ENCODE measurements around the gene IL22RA1. TPM values are rescaled to one million over a fixed set of nuclear protein-coding genes. Genes with fewer than 3 reads are reported as not detected.

Gene IL22RA1
- total and polyA plus RNA-seq, 7 donors: 0.16 to 18.5 (median 7.2) TPM; not detected in 2

DNA sequence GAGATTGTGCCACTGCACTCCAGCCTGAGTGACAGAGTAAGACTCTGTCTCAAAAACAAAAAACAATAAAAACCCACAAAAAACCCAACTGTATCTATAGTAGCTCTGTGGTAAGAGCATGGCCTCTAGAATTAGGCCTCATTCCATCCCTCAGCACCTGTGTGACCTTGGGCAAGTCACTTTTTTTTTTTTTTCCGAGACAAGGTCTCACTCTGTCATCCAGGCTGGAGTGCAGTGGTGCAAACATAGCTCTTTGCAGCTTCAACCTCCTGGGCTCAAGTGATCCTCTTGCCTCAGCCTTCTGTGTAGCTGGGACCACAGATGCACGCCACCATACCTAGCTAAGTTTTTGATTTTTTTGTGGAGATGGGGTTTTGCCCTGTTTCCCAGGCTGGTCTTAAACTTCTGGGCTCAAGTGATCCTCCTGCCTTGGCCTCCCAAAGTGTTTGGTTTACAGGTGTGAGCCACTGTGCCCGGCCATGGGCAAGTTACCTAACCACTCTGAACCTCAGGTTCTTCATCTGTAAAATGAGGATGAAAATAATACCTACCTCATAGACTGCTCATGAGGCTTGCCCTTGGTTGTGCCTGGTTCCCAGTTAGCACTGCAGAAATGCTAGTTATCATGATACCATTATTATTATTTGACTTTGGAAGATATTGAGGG lies 15.7 kb downstream of the IL22RA1 start:
- no peak overlapping the region for H3K4me3 ChIP-seq
- H3K9me3 ChIP-seq: peaks cover 0 to 12% (median 4%) of the 10 kb centered on the region in 4 donors
- H3K27ac ChIP-seq: no peak overlapping the region
- no peak for TF ChIP-seq POLR2A (IDR thresholded peaks at IDR 0.05)
- TF ChIP-seq, protein P1, sequence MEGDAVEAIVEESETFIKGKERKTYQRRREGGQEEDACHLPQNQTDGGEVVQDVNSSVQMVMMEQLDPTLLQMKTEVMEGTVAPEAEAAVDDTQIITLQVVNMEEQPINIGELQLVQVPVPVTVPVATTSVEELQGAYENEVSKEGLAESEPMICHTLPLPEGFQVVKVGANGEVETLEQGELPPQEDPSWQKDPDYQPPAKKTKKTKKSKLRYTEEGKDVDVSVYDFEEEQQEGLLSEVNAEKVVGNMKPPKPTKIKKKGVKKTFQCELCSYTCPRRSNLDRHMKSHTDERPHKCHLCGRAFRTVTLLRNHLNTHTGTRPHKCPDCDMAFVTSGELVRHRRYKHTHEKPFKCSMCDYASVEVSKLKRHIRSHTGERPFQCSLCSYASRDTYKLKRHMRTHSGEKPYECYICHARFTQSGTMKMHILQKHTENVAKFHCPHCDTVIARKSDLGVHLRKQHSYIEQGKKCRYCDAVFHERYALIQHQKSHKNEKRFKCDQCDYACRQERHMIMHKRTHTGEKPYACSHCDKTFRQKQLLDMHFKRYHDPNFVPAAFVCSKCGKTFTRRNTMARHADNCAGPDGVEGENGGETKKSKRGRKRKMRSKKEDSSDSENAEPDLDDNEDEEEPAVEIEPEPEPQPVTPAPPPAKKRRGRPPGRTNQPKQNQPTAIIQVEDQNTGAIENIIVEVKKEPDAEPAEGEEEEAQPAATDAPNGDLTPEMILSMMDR (IDR thresholded peaks at IDR 0.05): no peak
- H3K36me3 ChIP-seq: no peaks in the 10 kb centered on the region
- H3K4me1 ChIP-seq: no peaks in the 10 kb centered on the region
- no peak for DNase-seq
- WGBS, 2 donors: 79 to 85% methylated on average over 3 of the region's 3 CpGs
- no peaks in the 10 kb centered on the region for H3K27me3 ChIP-seq
- intact Hi-C loops (cut with DNase I): no loop called here

DNA sequence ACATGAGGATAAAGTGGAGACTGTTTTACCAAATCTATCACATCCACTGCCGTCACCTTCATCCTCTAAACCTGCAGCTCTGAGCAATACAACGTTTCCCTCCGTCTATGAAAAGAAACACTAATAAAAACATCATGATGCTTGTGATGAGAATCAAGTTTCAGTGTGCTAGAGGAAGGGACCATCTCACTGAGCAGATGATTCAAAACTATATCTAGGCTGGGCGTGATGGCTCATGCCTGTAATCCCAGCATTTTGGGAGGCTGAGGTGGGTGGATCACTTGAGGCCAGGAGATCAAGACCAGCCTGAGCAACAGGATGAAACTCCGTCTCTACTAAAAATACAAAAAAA lies 16.3 kb downstream of the IL22RA1 start:
- 83 to 84% methylated on average over 5 of the region's 5 CpGs for WGBS, 2 donors
- Histone ChIP-seq H3K4me1 (no peaks in the 10 kb centered on the region), H3K9me3 (peaks cover 0 to 12% (median 4%) of the 10 kb centered on the region in 4 donors), H3K36me3 (no peaks in the 10 kb centered on the region), H3K27me3 (no peaks in the 10 kb centered on the region), H3K27ac (no peak overlapping the region), H3K4me3 (no peak overlapping the region)
- no peak for TF ChIP-seq POLR2A (IDR thresholded peaks at IDR 0.05)
- intact Hi-C loops (cut with DNase I): no loop called here
- no peak for DNase-seq

DNA sequence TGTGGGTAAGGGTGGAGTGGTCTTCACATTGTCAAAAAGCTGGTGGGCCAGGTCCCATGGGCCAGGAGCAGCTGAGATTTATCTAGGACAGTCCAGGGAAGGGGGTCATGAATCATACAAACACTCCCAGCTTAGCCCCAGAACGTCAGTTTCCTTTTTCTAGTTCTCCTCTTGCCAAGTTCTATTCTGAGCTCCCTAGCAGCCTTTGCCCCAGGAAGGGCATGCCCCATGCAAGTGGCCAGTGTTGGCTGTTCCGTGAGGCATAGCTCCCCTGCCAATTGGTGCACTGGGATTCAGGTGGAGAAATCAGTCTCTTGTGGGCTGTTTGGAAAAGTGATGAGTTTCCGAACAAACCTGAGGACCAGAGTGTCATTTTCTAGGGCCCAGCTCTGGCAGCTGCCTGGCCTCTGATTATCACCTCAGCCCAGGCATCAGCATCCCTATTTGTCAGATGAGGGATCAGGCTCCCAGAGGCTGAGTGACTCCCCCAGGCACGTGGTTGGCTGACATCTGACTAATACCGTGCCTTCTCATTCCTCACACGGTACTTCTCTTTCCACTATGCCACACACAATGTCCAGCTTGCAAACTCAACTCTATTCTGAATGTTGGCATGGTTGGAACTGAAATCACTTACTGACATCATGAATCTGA lies 16.8 kb downstream of the IL22RA1 start:
- Histone ChIP-seq H3K27ac (no peak overlapping the region), H3K27me3 (no peaks in the 10 kb centered on the region), H3K9me3 (peaks cover 0 to 12% (median 4%) of the 10 kb centered on the region in 4 donors), H3K4me3 (no peak overlapping the region), H3K36me3 (no peaks in the 10 kb centered on the region), H3K4me1 (no peaks in the 10 kb centered on the region)
- TF ChIP-seq POLR2A (IDR thresholded peaks at IDR 0.05): no peak
- TF ChIP-seq, protein P1 (IDR thresholded peaks at IDR 0.05): no peak
- no peak for TF ChIP-seq POLR2AphosphoS5 (IDR thresholded peaks at IDR 0.05)
- TF ChIP-seq EP300 (IDR thresholded peaks at IDR 0.05): no peak
- 55 to 76% methylated on average over 6 of the region's 6 CpGs for WGBS, 2 donors
- no peak for DNase-seq
- intact Hi-C loops (cut with DNase I): no loop called here

DNA sequence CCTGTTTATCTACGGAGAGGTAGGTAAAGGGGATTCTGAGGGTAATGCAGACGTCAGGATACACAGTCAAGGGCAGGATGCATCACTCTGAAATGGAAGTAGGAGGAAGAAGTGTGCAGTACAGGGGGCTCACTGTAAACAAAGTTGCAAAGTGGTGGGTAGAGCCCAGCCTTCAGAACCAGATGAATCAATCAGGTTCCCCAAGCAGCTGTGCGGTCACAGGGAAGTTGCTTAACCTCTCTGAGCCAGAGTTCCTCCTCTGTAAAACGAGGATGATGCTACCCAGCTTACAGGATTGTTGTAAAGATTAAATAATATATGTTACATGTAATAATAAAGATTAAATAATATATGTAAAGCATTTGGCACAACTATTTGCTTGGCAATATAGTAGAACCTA lies 17.5 kb downstream of the IL22RA1 start:
- TF ChIP-seq POLR2AphosphoS5 (IDR thresholded peaks at IDR 0.05) (no peak), POLR2A (IDR thresholded peaks at IDR 0.05) (no peak), EP300 (IDR thresholded peaks at IDR 0.05) (no peak)
- TF ChIP-seq, protein P1 (IDR thresholded peaks at IDR 0.05): no peak
- 76 to 86% methylated on average over 4 of the region's 4 CpGs for WGBS, 2 donors
- intact Hi-C loops (cut with DNase I): no loop called here
- no peak overlapping the region for H3K4me3 ChIP-seq
- peaks cover 0 to 4% (median 2%) of the 10 kb centered on the region in 4 donors for H3K4me1 ChIP-seq
- no peak overlapping the region for H3K27ac ChIP-seq
- H3K9me3 ChIP-seq: peaks cover 0 to 6% (median 2%) of the 10 kb centered on the region in 4 donors
- no peaks in the 10 kb centered on the region for H3K27me3 ChIP-seq
- H3K36me3 ChIP-seq: no peaks in the 10 kb centered on the region
- DNase-seq: no peak

DNA sequence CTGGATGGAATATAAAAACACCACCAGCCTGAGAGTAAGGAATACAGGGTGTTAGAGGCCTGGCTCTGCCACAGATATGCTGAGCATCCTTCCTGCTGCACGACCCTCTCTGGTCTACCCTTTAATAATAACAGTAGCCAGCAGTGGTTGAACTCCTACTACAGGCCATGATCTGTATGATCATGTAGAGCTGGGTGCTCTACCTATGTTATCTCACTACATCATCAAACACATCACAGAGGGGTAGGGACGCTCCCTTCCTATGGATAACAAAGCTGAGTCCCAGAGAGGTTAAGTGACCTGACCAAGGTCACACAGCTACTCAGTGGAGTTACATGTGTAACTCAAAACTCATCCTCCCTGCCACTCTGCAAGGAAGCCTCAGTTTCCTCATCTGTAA lies 18.0 kb downstream of the IL22RA1 start:
- intact Hi-C loops (cut with DNase I): no loop called here
- Histone ChIP-seq H3K27me3 (no peaks in the 10 kb centered on the region), H3K4me1 (peaks cover 0 to 9% (median 7%) of the 10 kb centered on the region in 4 donors), H3K27ac (no peak overlapping the region), H3K36me3 (no peaks in the 10 kb centered on the region), H3K4me3 (no peak overlapping the region), H3K9me3 (peaks cover 0 to 3% (median 0%) of the 10 kb centered on the region in 4 donors)
- DNase-seq: no peak
- 84 to 89% methylated on average over 2 of the region's 2 CpGs for WGBS, 2 donors
- no peak for TF ChIP-seq POLR2AphosphoS5 (IDR thresholded peaks at IDR 0.05)
- no peak for TF ChIP-seq EP300 (IDR thresholded peaks at IDR 0.05)
- TF ChIP-seq, protein P1 (IDR thresholded peaks at IDR 0.05): no peak
- TF ChIP-seq POLR2A (IDR thresholded peaks at IDR 0.05): no peak
